Suppressor macrophage treated with lipopolysaccharide for 1 hour (primary cell): ENCODE measurements around the gene TRIM2.

Experiments
- DNase-seq, 3 donors: peaks; one replicate each; pipeline ENCODE4 v3.0.0-alpha.2; 2020 to 2022

Gene TRIM2

GRCh38 chr4:153281476-153281875, 77.2 kb downstream of the TRIM2 start:
- DNase-seq = no peak

GRCh38 chr4:153282023-153282422, 77.8 kb downstream of the TRIM2 start:
- no peak for DNase-seq

GRCh38 chr4:153283260-153283659, 79.0 kb downstream of the TRIM2 start:
- DNase-seq = no peak

GRCh38 chr4:153290134-153290533, 85.9 kb downstream of the TRIM2 start:
- no peak for DNase-seq

- DNase-seq = no peak
These were observed 87.3 kb downstream of the TRIM2 start for GRCh38 chr4:153291562-153291961.

GRCh38 chr4:153292897-153293741, 88.9 kb downstream of the TRIM2 start:
- no peak for DNase-seq

- no peak for DNase-seq
These were observed 89.5 kb downstream of the TRIM2 start for GRCh38 chr4:153293742-153294057.

- DNase-seq = no peak
These were observed 90.4 kb downstream of the TRIM2 start for GRCh38 chr4:153294631-153295030.

- DNase-seq = no peak
These were observed 91.0 kb downstream of the TRIM2 start for GRCh38 chr4:153295131-153295755.

- DNase-seq = no peak
These were observed 92.0 kb downstream of the TRIM2 start for GRCh38 chr4:153296040-153296823.

GRCh38 chr4:153297116-153297515, 92.9 kb downstream of the TRIM2 start:
- no peak for DNase-seq

GRCh38 chr4:153310793-153311192, 106.5 kb downstream of the TRIM2 start:
- DNase-seq = no peak

GRCh38 chr4:153314915-153315314, 110.7 kb downstream of the TRIM2 start:
- DNase-seq = no peak

GRCh38 chr4:153318696-153319320, 114.6 kb downstream of the TRIM2 start:
- DNase-seq = peak; percentile 66 to 70 (median 68)

GRCh38 chr4:153322791-153323190, 118.5 kb downstream of the TRIM2 start:
- no peak for DNase-seq

GRCh38 chr4:153324046-153324445, 119.8 kb downstream of the TRIM2 start:
- no peak for DNase-seq

GRCh38 chr4:153325558-153325957, 121.3 kb downstream of the TRIM2 start:
- DNase-seq = no peak

- no peak for DNase-seq
These were observed 122.3 kb downstream of the TRIM2 start for GRCh38 chr4:153326513-153326912.

GRCh38 chr4:153327247-153327646, 123.0 kb downstream of the TRIM2 start:
- DNase-seq = no peak

GRCh38 chr4:153332936-153333335, 128.7 kb downstream of the TRIM2 start:
- no peak for DNase-seq

GRCh38 chr4:153333874-153334273, 129.6 kb downstream of the TRIM2 start:
- DNase-seq = no peak

- DNase-seq = no peak
These were observed 131.4 kb downstream of the TRIM2 start for GRCh38 chr4:153335665-153336064.

- no peak for DNase-seq
These were observed 133.4 kb downstream of the TRIM2 start for GRCh38 chr4:153337686-153338085.
